NCI-H524 (cell line): ENCODE data around the gene KLF2.
A peak's percentile ranks its signal among the peaks of the same experiment; 100 is the strongest.
"Not testable (repeated sequence)": the region's sequence is repeated elsewhere in the genome, so short reads cannot be mapped to it uniquely, and the experiment has no call there.

Experiments used
- DNase-seq, 2 experiments: peaks; one replicate each; lab custom pipeline; 2025; lab: John Stamatoyannopoulos, UW

The KLF2 gene

DNA sequence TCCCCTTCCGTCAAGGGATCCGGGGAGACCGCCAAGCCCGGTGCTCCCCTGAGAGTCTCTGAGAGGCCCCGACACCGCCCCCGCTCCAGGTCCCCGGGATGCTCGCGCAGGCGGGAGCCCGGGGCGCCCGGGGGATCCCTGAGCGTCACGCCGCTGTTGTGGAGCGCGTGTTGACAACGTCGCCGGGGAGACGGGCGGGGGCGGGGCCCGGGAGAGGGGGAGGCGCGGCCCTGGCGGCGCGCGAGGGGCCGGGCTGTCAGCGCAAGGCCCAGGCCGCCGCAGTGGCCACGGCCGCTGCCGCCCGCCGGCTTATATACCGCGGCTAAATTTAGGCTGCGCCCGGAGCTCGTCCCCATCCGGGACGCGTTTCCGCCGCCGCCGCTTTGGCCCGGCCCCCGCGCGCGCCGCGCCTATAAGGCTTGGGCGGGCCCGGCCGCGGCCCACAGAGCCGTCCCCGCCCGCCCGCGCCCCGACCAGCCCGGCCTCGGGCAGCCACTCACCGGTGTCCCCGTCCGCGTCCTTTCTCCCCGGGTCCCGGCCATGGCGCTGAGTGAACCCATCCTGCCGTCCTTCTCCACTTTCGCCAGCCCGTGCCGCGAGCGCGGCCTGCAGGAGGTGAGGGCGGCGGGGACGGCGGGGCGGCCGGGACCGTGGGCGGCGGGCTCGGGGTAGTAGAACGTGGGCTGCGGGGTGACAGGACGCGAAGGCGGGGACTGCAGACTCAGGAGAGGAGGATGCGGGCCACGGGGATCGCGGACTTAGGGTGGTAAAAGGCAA lies at the start of gene KLF2:
Gene KLF2, plus strand, starts transcription at position 443 of the 777 bp plus-strand sequence. Its CDS starts 98 bp downstream, at position 541.
- peak; percentile 5 to 32 for DNase-seq

DNA sequence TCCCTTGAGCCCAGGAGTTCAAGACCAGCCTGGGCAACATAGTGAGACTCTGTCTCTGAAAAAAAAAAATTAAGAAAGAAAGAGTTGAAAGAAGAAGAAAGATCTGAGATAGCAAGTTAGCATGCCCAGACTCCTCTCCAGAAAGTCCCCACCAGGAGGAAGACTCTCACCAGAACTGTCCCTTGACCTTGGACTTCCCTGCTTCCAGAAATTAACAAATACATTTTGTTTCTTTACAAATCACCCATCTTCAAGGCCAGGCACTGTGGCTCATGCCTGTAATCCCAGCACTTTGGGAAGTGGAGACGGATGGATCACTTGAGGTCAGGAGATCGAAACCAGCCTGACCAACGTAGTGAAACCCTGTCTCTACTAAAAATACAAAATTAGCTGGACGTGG lies 44.3 kb upstream of the KLF2 start:
- no peak for DNase-seq

DNA sequence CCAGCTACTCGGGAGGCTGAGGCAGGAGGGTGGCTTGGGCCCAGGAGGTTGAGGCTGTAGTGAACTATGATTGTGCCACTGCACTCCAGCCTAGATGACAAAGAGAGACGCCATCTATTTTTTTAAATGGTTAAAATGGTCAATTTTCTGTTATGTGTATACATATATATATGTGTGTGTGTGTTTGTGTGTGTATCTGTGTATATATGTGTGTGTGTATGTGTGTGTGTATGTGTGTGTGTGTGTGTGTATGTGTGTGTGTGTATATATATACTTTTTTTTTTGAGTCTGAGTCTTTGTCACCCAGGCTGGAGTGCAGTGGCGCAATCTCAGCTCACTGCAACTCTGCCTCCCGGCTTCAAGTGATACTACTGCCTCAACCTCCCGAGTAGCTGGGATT lies 42.9 kb upstream of the KLF2 start:
- DNase-seq, result no peak

DNA sequence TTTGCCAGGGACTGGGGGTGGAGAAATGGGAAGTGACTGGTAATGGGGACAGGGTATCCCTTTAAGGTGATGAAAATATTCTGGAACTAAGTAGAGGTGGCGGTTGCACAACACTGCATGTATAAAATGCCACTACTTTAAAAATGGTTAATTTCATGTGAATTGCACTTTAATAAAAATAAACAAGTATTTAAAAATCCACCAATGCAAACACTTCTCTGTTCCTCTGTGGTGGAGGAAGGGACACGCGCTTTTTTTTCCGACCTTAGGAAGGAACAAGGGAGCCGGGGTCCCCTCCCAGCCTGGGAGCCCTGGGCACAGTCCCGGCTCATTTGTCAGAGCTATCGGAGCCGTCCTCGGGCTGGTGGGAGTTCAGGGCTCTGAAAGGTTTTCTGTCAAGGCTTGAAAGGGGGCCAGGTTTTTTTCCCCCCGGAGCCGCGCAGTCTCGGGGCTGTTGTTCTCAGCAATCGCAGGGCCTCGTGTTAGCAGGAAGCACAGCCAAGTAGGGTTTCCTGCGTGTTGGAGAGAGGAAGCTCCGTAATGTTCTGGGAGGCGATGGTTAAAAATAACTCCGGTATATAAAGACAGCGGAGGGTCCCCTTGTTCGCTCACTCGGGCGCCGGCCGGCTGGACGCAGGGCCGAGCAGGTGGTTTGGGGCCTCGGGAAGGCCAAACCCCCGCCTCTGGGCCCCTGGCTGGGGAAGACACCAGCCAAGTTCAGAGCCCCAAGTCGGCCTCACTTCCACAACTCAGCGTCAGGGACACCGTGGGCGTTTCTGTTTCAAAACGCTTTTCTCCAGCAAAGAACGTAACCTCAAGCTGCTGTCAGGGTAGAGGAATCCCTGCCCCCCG lies 41.2 kb upstream of the KLF2 start:
- DNase-seq, result no peak

DNA sequence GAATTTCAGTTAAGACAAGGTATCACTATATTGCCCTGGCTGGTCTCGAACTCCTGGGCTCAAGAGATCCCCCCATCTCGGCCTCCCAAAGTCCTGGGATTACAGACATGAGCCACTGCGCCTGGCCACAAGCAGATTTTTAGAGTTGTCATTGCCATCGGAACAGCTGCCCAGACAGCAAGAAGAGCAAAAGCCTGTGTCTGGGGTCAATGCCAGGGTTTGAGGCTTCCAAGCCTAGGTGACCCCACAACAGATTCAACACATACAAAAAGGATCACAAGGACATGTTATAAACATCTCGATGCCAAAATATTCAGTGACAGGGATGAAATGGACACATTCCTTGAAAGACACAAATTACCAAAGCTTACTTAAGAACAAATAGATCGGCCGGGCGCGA lies 40.1 kb upstream of the KLF2 start:
- DNase-seq, result no peak

DNA sequence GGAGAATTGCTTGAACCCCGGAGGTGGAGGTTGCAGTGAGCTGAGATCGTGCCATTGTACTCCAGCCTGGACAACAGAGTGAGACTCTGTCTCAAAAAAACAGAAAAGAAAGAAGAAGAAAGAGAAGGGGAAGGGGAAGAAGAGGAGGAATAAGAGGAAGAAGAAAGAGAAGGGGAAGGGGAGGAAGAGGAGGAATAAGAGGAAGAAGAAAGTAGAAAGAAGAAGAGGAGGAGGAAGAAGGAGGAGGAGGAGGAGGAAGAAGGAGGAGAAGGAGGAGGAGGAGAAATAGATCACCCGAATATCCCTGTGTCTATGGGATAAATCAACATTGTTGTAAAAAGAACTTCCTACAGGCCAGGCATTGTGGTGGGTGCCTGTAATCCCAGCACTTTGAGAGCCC lies 39.5 kb upstream of the KLF2 start:
- not testable (repeated sequence) for DNase-seq

DNA sequence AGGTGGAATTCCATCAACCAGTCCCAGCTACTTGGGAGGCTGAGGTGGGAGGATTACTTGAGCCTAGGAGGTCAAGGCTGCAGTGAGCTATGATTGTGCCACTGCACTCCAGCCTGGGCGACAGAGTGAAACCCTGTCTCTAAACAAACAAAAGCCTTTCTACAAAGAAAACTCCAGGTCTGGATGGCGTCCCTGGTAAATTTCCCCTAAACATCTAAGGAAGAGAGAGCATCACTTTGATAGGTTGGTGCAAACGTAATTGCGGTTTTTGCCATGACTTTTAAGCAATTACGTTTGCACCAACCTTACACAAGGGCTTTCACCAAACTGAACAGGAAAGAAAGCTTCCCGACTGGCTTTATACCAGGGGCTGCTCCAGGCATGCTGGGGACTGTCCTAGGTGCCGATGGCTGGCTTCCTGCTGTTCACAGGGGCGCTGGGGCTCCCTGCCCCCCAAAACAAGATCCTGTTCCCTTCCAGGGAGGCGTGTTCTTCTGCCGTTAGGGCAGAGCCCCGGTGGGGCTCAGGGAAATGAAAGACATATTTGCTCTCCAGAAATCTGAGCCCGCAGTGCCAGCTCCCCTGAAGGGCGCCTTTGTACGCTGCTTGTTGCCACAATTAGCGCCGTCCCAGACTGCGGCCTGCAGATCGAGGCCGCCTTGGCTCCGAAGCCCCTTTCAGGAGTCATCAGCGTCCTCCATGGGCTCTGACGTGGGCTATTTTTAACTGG lies 38.7 kb upstream of the KLF2 start:
- DNase-seq, result peak in 1 of 2 experiments; percentile 9

DNA sequence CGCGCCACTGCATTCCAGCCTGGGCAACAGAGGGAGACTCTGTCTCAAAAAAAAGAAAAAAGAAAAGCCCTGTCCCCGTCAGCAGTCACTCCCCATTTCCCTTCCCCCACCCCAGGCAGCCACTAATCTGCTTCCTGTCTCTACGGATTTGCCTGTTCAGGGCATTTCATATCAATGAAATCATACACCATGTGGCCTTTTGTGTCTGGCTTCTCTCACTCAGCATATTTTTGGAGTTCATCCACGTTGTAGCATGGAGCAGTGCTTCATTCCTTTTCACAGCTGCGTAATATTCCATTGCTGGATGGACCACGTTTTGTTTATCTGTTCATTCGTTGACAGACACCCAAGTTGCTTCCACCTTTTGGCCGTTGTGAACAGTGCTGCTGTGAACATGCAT lies 36.1 kb upstream of the KLF2 start:
- no peak for DNase-seq

DNA sequence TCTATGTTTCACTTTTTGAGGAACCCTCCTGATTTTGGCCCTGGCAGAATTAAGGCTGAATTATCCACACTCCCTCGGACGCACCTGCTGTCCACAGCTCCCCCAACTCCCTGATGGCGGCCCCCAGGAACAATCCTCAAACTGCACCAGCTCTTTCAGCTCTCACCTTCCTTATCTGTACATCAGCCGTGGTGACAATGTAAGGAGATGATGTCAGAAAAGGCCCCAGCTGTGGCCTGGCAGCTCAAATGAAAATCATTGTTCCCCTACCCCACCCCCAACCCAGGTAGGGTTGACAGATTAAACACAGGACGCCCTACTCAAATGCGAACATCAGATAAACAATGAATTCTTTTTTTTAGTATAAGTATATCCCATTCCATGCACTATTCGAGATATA lies 35.0 kb upstream of the KLF2 start:
- no peak for DNase-seq

DNA sequence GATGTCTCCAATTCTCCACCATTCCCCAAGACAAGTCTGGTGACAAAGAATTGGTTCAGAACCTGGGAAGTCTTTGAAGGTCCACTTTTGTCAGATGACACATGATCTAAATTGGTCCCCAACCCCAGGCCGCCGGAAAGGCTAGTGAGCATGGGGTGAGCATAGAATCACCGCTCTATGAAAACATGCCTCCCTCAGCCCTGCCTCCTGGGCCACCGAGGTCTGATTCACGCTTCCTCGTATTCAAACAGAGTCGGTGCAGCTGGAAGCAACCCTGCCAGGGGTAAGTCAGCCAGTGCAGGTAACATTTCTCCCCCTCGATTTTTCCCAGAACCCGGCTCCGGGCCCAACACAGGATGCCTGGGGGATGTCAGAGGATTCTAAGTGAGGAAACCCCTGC lies 33.9 kb upstream of the KLF2 start:
- no peak for DNase-seq

DNA sequence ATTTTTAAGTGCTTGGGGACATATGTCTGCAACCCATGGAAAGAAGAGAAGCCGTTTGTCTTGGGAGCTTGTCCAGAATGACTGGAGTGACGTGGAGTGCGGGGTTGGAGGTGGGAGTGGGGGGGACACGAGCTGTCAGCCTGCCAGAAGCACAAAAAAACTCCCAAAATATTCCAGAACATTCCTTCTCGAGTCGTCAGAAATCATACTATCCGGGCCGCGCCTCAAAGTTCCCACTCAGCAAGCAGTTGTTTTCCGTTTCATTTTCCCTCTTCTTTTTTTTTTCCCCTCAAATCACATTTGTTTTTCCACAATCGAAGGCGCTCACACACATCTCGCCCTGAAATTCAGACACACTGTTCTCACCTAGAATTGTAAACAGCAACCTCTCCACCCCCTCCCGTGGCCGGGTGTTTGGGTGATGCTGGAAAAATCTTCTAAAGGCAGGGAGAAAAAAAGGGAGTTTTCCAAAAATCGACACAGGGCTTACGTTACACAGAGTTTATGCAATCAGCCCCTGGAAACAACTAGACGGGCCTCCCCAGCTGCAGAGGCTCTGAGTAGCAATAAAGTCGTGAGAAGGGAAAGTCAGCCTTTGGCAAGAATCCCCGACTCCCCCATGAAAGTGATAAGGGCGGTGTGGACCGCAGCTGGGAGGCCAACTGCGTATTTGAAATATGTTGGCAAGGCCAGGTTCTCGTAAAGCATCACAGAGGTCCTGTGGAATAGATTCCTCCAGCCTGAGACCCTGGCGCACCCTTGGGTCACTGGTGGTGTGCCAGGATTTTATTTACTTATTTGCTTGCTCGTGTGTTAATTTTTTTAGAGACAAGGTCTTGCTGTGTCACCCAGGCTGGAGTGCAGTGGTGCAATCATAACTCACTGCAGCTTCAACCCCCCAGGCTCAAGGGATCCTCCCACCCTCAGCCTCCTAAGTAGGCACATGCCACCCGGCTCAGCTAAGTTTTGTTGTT lies 31.2 kb upstream of the KLF2 start:
- no peak for DNase-seq

DNA sequence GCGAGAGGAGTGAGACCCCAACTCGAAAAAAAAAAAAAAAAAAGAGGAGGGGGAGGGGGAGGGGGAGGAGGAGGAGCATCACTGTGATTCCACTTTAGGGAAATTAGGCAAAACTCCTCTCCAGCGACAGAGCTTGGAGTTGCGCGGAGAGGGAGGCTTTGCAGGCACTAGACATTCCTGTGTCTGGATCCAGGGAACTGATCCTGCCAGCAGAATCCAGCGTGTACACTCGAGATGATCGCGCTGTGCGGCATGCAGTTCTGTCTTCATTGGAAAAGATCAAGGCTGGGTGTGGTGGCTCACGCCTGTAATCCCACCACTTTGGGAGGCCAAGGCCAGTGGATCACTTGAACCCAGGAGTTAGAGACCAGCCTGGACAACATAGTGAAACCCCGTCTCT lies 29.6 kb upstream of the KLF2 start:
- no peak for DNase-seq

DNA sequence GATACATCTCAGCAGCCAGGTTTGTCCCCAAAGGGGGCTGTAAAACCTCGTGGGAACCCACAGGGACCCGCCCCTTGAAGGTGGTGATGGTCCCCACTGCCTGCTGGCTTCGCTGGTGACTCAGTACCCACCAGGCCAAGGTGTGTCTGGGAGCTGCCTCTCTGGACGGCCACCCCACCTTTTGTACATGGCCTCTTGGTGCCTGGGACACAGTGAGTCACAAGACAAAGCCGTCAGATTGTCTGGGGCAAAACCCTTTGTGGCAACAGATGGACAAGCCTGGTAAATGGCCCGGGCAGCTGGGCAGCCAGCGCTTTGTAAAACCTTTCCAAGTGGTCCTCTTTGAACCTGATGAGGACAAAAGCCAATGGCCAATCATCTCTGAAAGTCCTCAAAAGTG lies 27.9 kb upstream of the KLF2 start:
- peak in 1 of 2 experiments; percentile 19 for DNase-seq

DNA sequence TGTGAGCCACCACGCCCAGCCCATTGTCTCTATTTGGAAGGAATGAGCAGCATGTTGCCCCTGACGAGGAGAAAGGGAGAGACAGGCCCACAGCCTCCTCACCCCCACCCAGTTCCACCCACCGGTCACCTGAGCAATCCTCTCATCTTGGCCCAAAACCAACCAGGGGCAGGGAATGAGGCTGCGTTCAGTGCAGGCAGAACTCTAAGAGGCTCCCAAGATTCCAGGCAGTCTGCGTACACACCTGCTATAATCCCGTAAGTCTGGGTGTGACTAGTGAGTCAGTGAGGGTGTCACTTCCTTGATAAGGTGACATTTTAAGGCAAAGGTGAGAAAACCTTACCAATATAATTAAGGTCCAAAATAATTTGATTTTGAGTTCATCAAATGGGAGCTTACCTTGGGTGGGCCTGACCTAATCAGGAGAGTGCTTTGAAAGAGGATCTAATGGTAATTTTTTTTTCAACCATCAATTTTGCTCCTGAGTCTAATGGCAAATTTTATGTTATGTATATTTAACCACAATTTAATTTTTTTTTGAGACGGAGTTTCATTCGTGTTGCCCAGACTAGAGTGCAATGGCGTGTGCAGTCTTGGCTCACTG lies 26.9 kb upstream of the KLF2 start:
- DNase-seq, result no peak

DNA sequence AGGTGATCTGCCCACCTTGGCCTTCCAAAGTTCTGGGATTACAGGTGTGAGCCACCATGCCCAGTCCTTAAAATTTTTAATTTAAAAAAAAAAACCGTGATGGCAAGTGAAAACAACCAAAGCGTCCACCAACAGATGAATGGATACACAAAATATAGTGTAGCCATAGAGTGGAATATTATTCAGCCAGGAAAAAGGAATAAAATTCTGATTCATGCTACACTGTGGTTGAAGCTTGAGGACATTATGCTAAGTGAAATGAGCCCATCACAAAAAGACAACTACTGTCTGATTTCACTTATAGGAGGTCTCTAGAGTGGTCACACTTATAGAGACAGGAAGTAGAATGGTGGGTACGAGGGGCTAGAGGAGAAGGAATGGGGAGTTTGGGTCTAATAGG lies 26.3 kb upstream of the KLF2 start:
- DNase-seq, result no peak

DNA sequence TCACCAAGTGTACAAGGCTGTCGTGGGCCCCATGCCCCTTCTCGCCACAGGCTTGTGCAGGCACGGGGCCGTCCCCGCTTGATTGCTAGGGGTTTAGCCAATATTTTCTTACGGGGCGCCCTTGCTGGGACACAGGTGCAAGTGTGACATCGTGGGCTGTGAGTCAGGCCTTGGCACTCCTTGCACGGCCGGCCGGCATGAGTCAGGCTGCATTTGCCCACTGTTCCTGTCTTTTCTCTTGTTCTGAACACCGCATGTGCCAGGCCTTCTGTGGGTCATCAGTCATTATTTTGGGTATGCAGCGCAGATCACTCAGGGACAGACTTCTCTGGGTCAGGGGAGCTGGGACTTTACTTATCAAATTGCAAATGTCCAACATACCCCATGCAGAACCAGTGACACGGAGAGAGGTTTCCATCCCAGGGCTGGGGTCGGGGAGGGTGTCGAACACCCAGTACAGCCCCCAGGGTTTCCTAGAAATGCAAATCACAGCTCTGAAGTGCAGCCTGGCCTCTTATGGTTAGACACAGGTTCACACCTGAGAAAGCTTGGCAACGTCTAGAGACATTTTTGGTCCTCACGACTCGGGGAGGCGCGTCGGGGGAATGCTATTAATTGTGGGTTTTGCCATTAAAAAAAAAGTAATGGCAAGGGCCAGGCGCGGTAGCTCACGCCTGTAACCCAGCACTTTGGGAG lies 22.5 kb upstream of the KLF2 start:
- DNase-seq, result no peak

DNA sequence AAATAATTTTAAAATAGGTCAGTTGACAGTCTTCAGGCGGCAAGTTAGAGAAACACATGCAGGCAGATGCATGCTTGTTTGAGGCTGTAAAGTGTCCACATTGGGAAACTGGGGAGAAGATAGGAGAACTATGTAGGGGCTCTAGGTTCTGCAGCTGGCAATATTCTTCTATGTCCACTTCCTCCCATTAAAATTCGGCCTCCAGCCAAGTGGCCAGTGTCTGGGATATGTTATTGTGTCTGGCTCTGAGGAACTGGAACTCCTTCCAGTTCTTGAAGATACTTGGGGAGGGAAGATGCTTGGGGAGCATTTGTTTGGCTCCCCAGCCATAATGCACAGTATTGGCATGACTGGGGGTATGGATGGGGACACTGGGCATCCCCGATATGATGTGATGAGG lies 20.9 kb upstream of the KLF2 start:
- DNase-seq, result no peak

DNA sequence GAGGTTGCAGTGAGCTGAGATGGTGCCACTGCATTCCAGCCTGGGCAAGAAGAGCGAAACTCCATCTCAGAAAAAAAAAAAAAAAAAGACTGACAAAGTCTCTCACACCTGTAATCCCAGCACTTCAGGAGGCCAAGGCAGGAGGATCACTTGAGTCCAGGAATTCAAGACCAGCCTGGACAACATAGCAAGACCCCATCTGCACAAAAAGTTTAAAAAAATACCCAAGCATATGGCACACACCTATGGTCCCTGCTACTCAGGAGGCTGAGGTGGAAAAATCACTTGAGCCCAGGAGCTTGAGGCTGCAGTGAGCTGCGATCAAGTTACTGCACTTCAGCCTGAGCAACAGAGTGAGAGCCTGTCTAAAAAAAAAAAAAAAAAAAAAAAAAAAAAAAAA lies 20.1 kb upstream of the KLF2 start:
- peak in 1 of 2 experiments; percentile 16 for DNase-seq

DNA sequence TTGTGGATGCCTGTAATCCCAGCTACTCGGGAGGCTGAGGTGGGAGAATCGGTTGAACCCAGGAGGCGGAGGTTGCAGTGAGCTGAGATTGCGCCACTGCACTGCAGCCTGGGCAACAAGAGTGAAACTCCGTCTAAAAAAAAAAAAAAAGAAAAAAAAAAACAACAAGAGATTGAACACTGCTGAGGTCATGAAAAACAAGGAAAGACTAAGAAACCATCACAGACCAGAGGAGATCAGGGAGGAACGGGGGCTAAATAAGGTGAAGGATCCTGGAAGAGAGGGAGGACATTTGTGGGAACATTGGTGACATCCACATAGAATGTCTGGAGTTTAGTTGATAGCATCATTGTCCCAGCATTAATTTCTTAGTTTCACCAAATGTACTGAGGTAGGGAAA lies 19.6 kb upstream of the KLF2 start:
- not testable (repeated sequence) for DNase-seq

DNA sequence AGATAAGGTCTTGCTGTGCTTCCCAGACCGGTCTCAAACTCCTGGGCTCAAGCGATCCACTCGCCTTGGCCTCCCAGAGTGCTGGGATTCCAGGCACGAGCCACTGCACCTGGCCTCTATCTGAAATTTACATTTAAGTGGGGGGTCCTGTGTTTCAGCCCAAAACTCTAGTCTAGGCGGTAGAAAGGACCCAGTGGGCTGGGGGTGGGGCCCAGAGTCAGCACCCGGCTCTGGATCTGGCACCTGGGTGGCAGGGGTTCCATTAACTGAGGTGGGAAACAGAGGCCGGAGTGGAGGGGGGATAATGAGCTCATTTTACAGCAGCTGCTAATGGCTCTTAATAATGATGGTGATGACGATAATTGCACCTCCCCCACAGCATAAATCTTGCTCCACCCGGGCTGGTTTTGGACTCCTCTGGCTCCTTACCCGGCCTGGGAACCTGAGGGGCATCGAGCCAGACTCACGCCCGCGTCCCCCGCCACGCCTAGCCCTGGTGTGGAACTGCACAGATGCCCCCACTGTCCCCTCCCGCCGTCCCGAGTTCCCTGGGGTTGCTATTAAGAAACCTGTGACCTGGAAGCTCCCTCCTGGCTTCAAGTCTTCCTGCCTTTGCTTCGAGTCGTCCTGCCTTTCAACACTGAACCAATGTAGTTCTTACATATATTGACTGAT lies 17.8 kb upstream of the KLF2 start:
- DNase-seq, result no peak
